ENCODE measurements around the gene BMP5.
"Not testable (repeated sequence)": the region's sequence is repeated elsewhere in the genome, so short reads cannot be mapped to it uniquely, and the experiment has no call there.

Gene BMP5
- 0 reads per million in 3 experiments for total RNA-seq

GRCh38 chr6:55875400-55875799, at the start of gene BMP5:
Gene BMP5, minus strand, starts transcription at chr6:55875590. Its CDS starts 725 bp downstream, at chr6:55874865.
- DNase-seq: no peak

GRCh38 chr6:55922406-55922805, 47.0 kb upstream of the BMP5 start:
- no peak for DNase-seq

GRCh38 chr6:55919716-55920308, 44.4 kb upstream of the BMP5 start:
- no peak for DNase-seq

- no peak for DNase-seq
These were observed 43.2 kb upstream of the BMP5 start for GRCh38 chr6:55918639-55919038.

GRCh38 chr6:55917751-55918415, 42.5 kb upstream of the BMP5 start:
- DNase-seq: no peak

GRCh38 chr6:55916188-55916587, 40.8 kb upstream of the BMP5 start:
- no peak for DNase-seq

- DNase-seq: no peak
These were observed 38.1 kb upstream of the BMP5 start for GRCh38 chr6:55913228-55914195.

GRCh38 chr6:55910466-55910865, 35.1 kb upstream of the BMP5 start:
- DNase-seq: not testable (repeated sequence)

GRCh38 chr6:55909911-55910310, 34.5 kb upstream of the BMP5 start:
- not testable (repeated sequence) for DNase-seq

GRCh38 chr6:55902796-55903195, 27.4 kb upstream of the BMP5 start:
- DNase-seq: no peak

GRCh38 chr6:55901765-55902270, 26.4 kb upstream of the BMP5 start:
- DNase-seq: no peak

- no peak for DNase-seq
These were observed 23.0 kb upstream of the BMP5 start for GRCh38 chr6:55898342-55898741.

GRCh38 chr6:55897346-55897745, 22.0 kb upstream of the BMP5 start:
- no peak for DNase-seq

- no peak for DNase-seq
These were observed 20.8 kb upstream of the BMP5 start for GRCh38 chr6:55895972-55896730.

- no peak for DNase-seq
These were observed 17.5 kb upstream of the BMP5 start for GRCh38 chr6:55892749-55893357.

- DNase-seq: no peak
These were observed 13.5 kb upstream of the BMP5 start for GRCh38 chr6:55888917-55889316.

- DNase-seq: no peak
These were observed 10.9 kb upstream of the BMP5 start for GRCh38 chr6:55886185-55886836.

GRCh38 chr6:55882718-55883569, 7.6 kb upstream of the BMP5 start:
- no peak for DNase-seq

- DNase-seq: no peak
These were observed 1.9 kb upstream of the BMP5 start for GRCh38 chr6:55877283-55877682.

GRCh38 chr6:55874316-55874715, 1.1 kb downstream of the BMP5 start:
- DNase-seq: no peak

- DNase-seq: no peak
These were observed 2.5 kb downstream of the BMP5 start for GRCh38 chr6:55872866-55873265.
